Measurements from ENCODE around the gene TKTL1.

GRCh38 chrX:154304846-154305245, 9.3 kb downstream of the TKTL1 start:
- TF ChIP-seq EZH2phosphoT487 (IDR thresholded peaks at IDR 0.05; ENCODE audit: insufficient read depth, low read depth) (no peak), EZH2 (IDR thresholded peaks at IDR 0.05; ENCODE audit: insufficient read depth, poor library complexity, severe bottlenecking) (no peak)
